HG03135 (cell line): Measurements from ENCODE around the gene JPH4.
"Not testable (repeated sequence)": the region's sequence is repeated elsewhere in the genome, so short reads cannot be mapped to it uniquely, and the experiment has no call there.

Source experiments
- ATAC-seq: cut with Tn5 transposase; IDR thresholded peaks from one replicate; pipeline ENCODE4 v1.9.1; 2021; ENCODE audit warnings: mild to moderate bottlenecking, moderate library complexity; ENCODE audit not compliant: unreplicated experiment

The JPH4 gene

GRCh38 chr14:23609001-23609400 is 30.4 kb upstream of the JPH4 start:
- ATAC-seq = no peak

- no peak for ATAC-seq
Observed at GRCh38 chr14:23608454-23608853, 29.9 kb upstream of the JPH4 start.

- peak; percentile 81 for ATAC-seq
Observed at GRCh38 chr14:23605931-23606585, 27.5 kb upstream of the JPH4 start.

- no peak for ATAC-seq
Observed at GRCh38 chr14:23604675-23605170, 26.1 kb upstream of the JPH4 start.

GRCh38 chr14:23604148-23604547 is 25.6 kb upstream of the JPH4 start:
- ATAC-seq = no peak

GRCh38 chr14:23603103-23603502 is 24.5 kb upstream of the JPH4 start:
- ATAC-seq = no peak

- ATAC-seq = no peak
Observed at GRCh38 chr14:23602181-23603095, 23.8 kb upstream of the JPH4 start.

- no peak for ATAC-seq
Observed at GRCh38 chr14:23601845-23602180, 23.2 kb upstream of the JPH4 start.

GRCh38 chr14:23601424-23601823 is 22.8 kb upstream of the JPH4 start:
- no peak for ATAC-seq

- no peak for ATAC-seq
Observed at GRCh38 chr14:23600806-23601205, 22.2 kb upstream of the JPH4 start.

- ATAC-seq = no peak
Observed at GRCh38 chr14:23600322-23600707, 21.7 kb upstream of the JPH4 start.

GRCh38 chr14:23594191-23594590 is 15.6 kb upstream of the JPH4 start:
- not testable (repeated sequence) for ATAC-seq

GRCh38 chr14:23590198-23590597 is 11.6 kb upstream of the JPH4 start:
- ATAC-seq = no peak

GRCh38 chr14:23589606-23590005 is 11.0 kb upstream of the JPH4 start:
- ATAC-seq = no peak

- peak; percentile 99 for ATAC-seq
Observed at GRCh38 chr14:23588884-23589598, 10.5 kb upstream of the JPH4 start.

- not testable (repeated sequence) for ATAC-seq
Observed at GRCh38 chr14:23584527-23585203, 6.1 kb upstream of the JPH4 start.

GRCh38 chr14:23583761-23584526 is 5.4 kb upstream of the JPH4 start:
- ATAC-seq = not testable (repeated sequence)

- ATAC-seq = no peak
Observed at GRCh38 chr14:23582906-23583760, 4.5 kb upstream of the JPH4 start.

- no peak for ATAC-seq
Observed at GRCh38 chr14:23580948-23581281, 2.3 kb upstream of the JPH4 start.
